ENCODE measurements around the gene GPHA2.

GPHA2 gene

DNA sequence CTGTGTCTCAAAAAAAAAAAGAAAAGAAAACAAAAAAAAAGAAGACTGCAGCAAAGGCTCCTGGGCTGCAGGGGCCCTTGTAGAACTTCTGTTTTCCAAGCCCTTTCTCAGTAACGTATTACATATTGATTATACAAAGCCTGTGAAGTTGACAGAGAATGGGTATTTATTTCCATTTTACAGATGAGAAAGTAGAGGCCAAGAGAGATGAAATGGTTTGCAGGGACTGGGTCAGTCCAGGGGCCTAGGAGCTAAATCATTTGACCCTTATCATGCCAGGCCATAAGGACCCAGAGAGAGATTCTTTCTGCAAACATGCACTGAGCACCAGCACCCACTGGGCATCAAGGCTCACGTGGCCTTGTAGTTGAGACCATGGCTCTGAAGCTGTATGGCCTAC lies 6.7 kb downstream of the GPHA2 start:
- no peak overlapping the region for H3K9ac ChIP-seq (ENCODE audit: low read length)
- H3K27me3 ChIP-seq (ENCODE audit: low read length), result no peaks in the 10 kb centered on the region
- H3F3A ChIP-seq (ENCODE audit: insufficient read depth), result no peaks in the 10 kb centered on the region
- no peak overlapping the region for H3K4me2 ChIP-seq (ENCODE audit: low read depth, low read length, poor library complexity, severe bottlenecking)
- no peaks in the 10 kb centered on the region for H3K36me3 ChIP-seq (ENCODE audit: low read length)
- no peaks in the 10 kb centered on the region for H3K9me3 ChIP-seq (ENCODE audit: insufficient read depth, low read length)
- no peaks in the 10 kb centered on the region for H3K9me2 ChIP-seq (replicated peaks; ENCODE audit: insufficient read depth, low read length)
- no peaks in the 10 kb centered on the region for H3K79me2 ChIP-seq (ENCODE audit: insufficient read depth, low read length)
- H3K27ac ChIP-seq (ENCODE audit: low read depth, low read length), result no peak overlapping the region
- no peak overlapping the region for H3K4me3 ChIP-seq (ENCODE audit: insufficient read depth, low read length, poor library complexity, severe bottlenecking)
- no peak overlapping the region for H2AFZ ChIP-seq (ENCODE audit: low read depth, low read length, severe bottlenecking)
- H4K20me1 ChIP-seq (ENCODE audit: low read depth, low read length), result no peaks in the 10 kb centered on the region
- no peak for TF ChIP-seq EZH2phosphoT487 (conservative IDR thresholded peaks at IDR 0.05; ENCODE audit: low read length)
- TF ChIP-seq, protein P1, sequence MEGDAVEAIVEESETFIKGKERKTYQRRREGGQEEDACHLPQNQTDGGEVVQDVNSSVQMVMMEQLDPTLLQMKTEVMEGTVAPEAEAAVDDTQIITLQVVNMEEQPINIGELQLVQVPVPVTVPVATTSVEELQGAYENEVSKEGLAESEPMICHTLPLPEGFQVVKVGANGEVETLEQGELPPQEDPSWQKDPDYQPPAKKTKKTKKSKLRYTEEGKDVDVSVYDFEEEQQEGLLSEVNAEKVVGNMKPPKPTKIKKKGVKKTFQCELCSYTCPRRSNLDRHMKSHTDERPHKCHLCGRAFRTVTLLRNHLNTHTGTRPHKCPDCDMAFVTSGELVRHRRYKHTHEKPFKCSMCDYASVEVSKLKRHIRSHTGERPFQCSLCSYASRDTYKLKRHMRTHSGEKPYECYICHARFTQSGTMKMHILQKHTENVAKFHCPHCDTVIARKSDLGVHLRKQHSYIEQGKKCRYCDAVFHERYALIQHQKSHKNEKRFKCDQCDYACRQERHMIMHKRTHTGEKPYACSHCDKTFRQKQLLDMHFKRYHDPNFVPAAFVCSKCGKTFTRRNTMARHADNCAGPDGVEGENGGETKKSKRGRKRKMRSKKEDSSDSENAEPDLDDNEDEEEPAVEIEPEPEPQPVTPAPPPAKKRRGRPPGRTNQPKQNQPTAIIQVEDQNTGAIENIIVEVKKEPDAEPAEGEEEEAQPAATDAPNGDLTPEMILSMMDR (IDR thresholded peaks at IDR 0.05; ENCODE audit: insufficient read depth, low read length, poor library complexity, severe bottlenecking), result no peak

DNA sequence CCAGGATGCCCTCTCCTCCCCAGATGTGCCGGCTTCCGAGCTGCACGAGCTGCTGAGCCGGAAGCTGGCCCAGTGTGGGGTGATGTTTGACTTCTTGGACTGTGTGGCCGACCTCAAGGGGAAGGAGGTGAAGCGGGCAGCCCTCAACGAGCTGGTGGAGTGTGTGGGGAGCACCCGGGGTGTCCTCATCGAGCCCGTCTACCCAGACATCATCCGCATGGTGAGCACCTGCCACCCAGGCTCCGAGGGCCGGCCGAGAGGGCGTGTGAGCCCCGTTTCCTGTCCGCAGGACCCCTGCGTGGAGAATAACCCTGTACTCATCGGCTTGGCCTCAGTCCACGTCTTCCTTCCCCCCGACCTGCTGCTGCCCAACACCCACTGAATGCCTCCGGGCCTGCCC lies 9.0 kb downstream of the GPHA2 start:
- no peak overlapping the region for H2AFZ ChIP-seq (ENCODE audit: low read depth, low read length, severe bottlenecking)
- H3K9me3 ChIP-seq (ENCODE audit: insufficient read depth, low read length), result no peaks in the 10 kb centered on the region
- no peaks in the 10 kb centered on the region for H3K79me2 ChIP-seq (ENCODE audit: insufficient read depth, low read length)
- H4K20me1 ChIP-seq (ENCODE audit: low read depth, low read length), result no peaks in the 10 kb centered on the region
- no peaks in the 10 kb centered on the region for H3K9me2 ChIP-seq (replicated peaks; ENCODE audit: insufficient read depth, low read length)
- H3F3A ChIP-seq (ENCODE audit: insufficient read depth), result no peaks in the 10 kb centered on the region
- H3K4me2 ChIP-seq (ENCODE audit: low read depth, low read length, poor library complexity, severe bottlenecking), result no peak overlapping the region
- no peak overlapping the region for H3K9ac ChIP-seq (ENCODE audit: low read length)
- H3K36me3 ChIP-seq (ENCODE audit: low read length), result no peaks in the 10 kb centered on the region
- no peak overlapping the region for H3K27ac ChIP-seq (ENCODE audit: low read depth, low read length)
- TF ChIP-seq, protein P1 (IDR thresholded peaks at IDR 0.05; ENCODE audit: insufficient read depth, low read length, poor library complexity, severe bottlenecking), result no peak
- TF ChIP-seq EZH2phosphoT487 (conservative IDR thresholded peaks at IDR 0.05; ENCODE audit: low read length), result no peak
- no peak overlapping the region for H3K4me3 ChIP-seq (ENCODE audit: insufficient read depth, low read length, poor library complexity, severe bottlenecking)
- H3K27me3 ChIP-seq (ENCODE audit: low read length), result no peaks in the 10 kb centered on the region

DNA sequence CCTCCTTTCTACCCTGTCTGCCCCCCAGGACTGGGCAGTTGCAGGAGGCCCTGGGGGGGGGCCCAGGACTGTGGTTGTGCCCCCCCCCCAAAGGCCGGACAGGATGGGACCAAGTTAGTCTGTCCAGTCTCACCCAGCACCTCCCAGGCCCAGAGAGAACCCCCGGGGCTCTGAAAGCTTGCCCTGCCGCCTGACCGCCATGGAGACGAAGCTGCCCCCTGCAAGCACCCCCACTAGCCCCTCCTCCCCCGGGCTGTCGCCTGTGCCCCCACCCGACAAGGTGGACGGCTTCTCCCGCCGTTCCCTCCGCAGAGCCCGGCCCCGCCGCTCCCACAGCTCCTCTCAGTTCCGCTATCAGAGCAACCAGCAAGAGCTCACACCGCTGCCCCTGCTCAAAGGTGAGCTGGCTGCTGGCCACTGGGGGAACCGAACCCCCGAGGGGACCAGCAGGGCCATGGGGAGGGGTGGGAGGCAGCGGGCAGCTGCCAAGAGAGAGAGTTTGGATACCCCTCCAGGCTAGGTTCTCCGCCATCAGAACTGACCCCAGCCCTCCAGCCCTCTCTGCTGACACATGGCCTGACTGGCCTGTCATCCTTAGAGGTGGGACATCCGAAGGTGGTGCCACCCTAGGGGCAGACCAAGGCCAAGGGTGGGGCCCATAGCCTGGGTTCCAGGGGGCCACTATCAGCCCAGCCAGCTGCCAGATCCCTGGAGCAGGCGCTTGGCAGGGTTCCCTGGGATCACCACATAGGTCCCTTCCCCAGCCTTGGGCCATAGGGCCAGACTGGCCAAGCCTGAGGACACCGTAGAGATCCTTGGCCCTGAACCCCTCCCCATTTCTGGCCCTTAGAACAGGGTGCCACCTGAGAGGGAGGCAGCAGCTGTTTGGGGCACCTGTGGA lies 9.9 kb downstream of the GPHA2 start:
- Histone ChIP-seq H3K4me2 (ENCODE audit: low read depth, low read length, poor library complexity, severe bottlenecking) (no peak overlapping the region), H3F3A (ENCODE audit: insufficient read depth) (no peaks in the 10 kb centered on the region), H2AFZ (ENCODE audit: low read depth, low read length, severe bottlenecking) (no peak overlapping the region), H3K9ac (ENCODE audit: low read length) (no peak overlapping the region), H4K20me1 (ENCODE audit: low read depth, low read length) (no peaks in the 10 kb centered on the region), H3K9me2 (replicated peaks; ENCODE audit: insufficient read depth, low read length) (no peaks in the 10 kb centered on the region), H3K27me3 (ENCODE audit: low read length) (no peaks in the 10 kb centered on the region), H3K4me3 (ENCODE audit: insufficient read depth, low read length, poor library complexity, severe bottlenecking) (no peak overlapping the region), H3K27ac (ENCODE audit: low read depth, low read length) (no peak overlapping the region), H3K9me3 (ENCODE audit: insufficient read depth, low read length) (no peaks in the 10 kb centered on the region), H3K36me3 (ENCODE audit: low read length) (no peaks in the 10 kb centered on the region), H3K79me2 (ENCODE audit: insufficient read depth, low read length) (no peaks in the 10 kb centered on the region)
- TF ChIP-seq, protein P1 (IDR thresholded peaks at IDR 0.05; ENCODE audit: insufficient read depth, low read length, poor library complexity, severe bottlenecking), result no peak
- TF ChIP-seq EZH2phosphoT487 (conservative IDR thresholded peaks at IDR 0.05; ENCODE audit: low read length), result no peak

All from SU-DHL-6 (cell line).